ENCODE results near the gene METAP1D.

- no peak for TF ChIP-seq POLR2A (IDR thresholded peaks at IDR 0.05; ENCODE audit: low read length)
- no peak for TF ChIP-seq GATA1 (IDR thresholded peaks at IDR 0.05; ENCODE audit: low read depth, low read length)
Measured at GRCh38 chr2:172091000-172091641, 91.4 kb downstream of the METAP1D start.
